Uterus (tissue), 2 donors: ENCODE results near the gene MALL.
"Not testable (repeated sequence)": the region's sequence is repeated elsewhere in the genome, so short reads cannot be mapped to it uniquely, and the experiment has no call there.

Experiments
- CTCF ChIP-seq, 4 experiments: fragments of 200-600 bp in 2 of 4; fragments of 450-650 bp in 2 of 4; sonication (generic) in 2 of 4; IDR thresholded peaks; one replicate each; pipeline ENCODE4 v1.5.1; 2016 to 2019; ENCODE audit warnings: antibody characterized with exemption in 4 of 4, mild to moderate bottlenecking in 2 of 4, moderate library complexity in 1 of 4
- POLR2A ChIP-seq, 2 donors: fragments of 450-650 bp; IDR thresholded peaks; one replicate each; pipeline ENCODE4 v1.6.1; 2016; ENCODE audit warnings: antibody characterized with exemption in 2 of 2, mild to moderate bottlenecking in 1 of 2, moderate library complexity in 1 of 2

- TF ChIP-seq CTCF, POLR2A (IDR thresholded peaks at IDR 0.05): not testable (repeated sequence)
These were observed 25.5 kb downstream of the MALL start for GRCh38 chr2:110090164-110090563.
